ENCODE data around the gene SLC9A1.

Gene SLC9A1

GRCh38 chr1:27101696-27102095 lies 53.2 kb downstream of the SLC9A1 start:
- DNase-seq: no peak

- no peak for DNase-seq
Measured at GRCh38 chr1:27101054-27101491, 53.9 kb downstream of the SLC9A1 start.

GRCh38 chr1:27100335-27101053 lies 54.4 kb downstream of the SLC9A1 start:
- no peak for DNase-seq

- no peak for DNase-seq
Measured at GRCh38 chr1:27099587-27100334, 55.2 kb downstream of the SLC9A1 start.

GRCh38 chr1:27099135-27099586 lies 55.8 kb downstream of the SLC9A1 start:
- DNase-seq: no peak

- no peak for DNase-seq
Measured at GRCh38 chr1:27098431-27099134, 56.3 kb downstream of the SLC9A1 start.

- peak; percentile 26 to 70 for DNase-seq
Measured at GRCh38 chr1:27097484-27097917, 57.4 kb downstream of the SLC9A1 start.

- no peak for DNase-seq
Measured at GRCh38 chr1:27095576-27095975, 59.3 kb downstream of the SLC9A1 start.

GRCh38 chr1:27092888-27093287 lies 62.0 kb downstream of the SLC9A1 start:
- no peak for DNase-seq

- DNase-seq: no peak
Measured at GRCh38 chr1:27090911-27091310, 64.0 kb downstream of the SLC9A1 start.

GRCh38 chr1:27087371-27088220 lies 67.3 kb downstream of the SLC9A1 start:
- DNase-seq: no peak

- DNase-seq: no peak
Measured at GRCh38 chr1:27086628-27087027, 68.3 kb downstream of the SLC9A1 start.

GRCh38 chr1:27086026-27086425 lies 68.9 kb downstream of the SLC9A1 start:
- no peak for DNase-seq

GRCh38 chr1:27084107-27084506 lies 70.8 kb downstream of the SLC9A1 start:
- no peak for DNase-seq

GRCh38 chr1:27077968-27078367 lies 77.0 kb downstream of the SLC9A1 start:
- no peak for DNase-seq

GRCh38 chr1:27076803-27077202 lies 78.1 kb downstream of the SLC9A1 start:
- DNase-seq: no peak

- no peak for DNase-seq
Measured at GRCh38 chr1:27074175-27074780, 80.6 kb downstream of the SLC9A1 start.

GRCh38 chr1:27071049-27071416 lies 83.9 kb downstream of the SLC9A1 start:
- no peak for DNase-seq

GRCh38 chr1:27070390-27071048 lies 84.4 kb downstream of the SLC9A1 start:
- no peak for DNase-seq

- DNase-seq: no peak
Measured at GRCh38 chr1:27068922-27069321, 86.0 kb downstream of the SLC9A1 start.

GRCh38 chr1:27065999-27066630 lies 88.8 kb downstream of the SLC9A1 start:
- no peak for DNase-seq

Data from NCI-H1930 (cell line).